HL-60 (cell line): ENCODE results near the gene DBNDD1.

Source experiments
- DNase-seq, 2 experiments: peaks; one replicate each; pipeline ENCODE4 v3.0.0-alpha.2; 2010 to 2020; ENCODE audit warnings: low read depth in 1 of 2, low spot score in 1 of 2
- H3K27ac ChIP-seq: fragments of 250-450 bp; sonication (Bioruptor Pico); replicated peaks from 2 replicates; pipeline ENCODE4 v1.5.1; 2020; ENCODE audit warnings: mild to moderate bottlenecking, moderate library complexity
- H3K27me3 ChIP-seq: fragments of 250-450 bp; sonication (Bioruptor Pico); 2 replicates; pipeline ENCODE4 v1.5.1; 2021; ENCODE audit warnings: mild to moderate bottlenecking, moderate library complexity; ENCODE audit not compliant: insufficient read depth, poor library complexity, severe bottlenecking
- H3K4me3 ChIP-seq: replicated peaks from 2 replicates; pipeline ENCODE4 v1.5.1; 2011; ENCODE audit warnings: mild to moderate bottlenecking, control low read depth, low read length; ENCODE audit not compliant: insufficient read depth
- CTCF ChIP-seq: IDR thresholded peaks from one replicate; pipeline ENCODE4 v1.5.1; 2011; ENCODE audit warnings: low read length, control low read depth, inconsistent platforms; ENCODE audit not compliant: insufficient read depth
- GABPA ChIP-seq: IDR thresholded peaks from 2 replicates; pipeline ENCODE4 v1.6.1; 2012; ENCODE audit warnings: low read depth
- POLR2AphosphoS5 ChIP-seq: IDR thresholded peaks from 2 replicates; pipeline ENCODE4 v1.6.1; 2012; ENCODE audit warnings: low read depth
- REST ChIP-seq: IDR thresholded peaks from 2 replicates; pipeline ENCODE4 v1.6.1; 2012; ENCODE audit warnings: low read depth; ENCODE audit not compliant: insufficient replicate concordance
- SPI1 ChIP-seq: IDR thresholded peaks from 2 replicates; pipeline ENCODE4 v1.6.1; 2012; ENCODE audit warnings: low read depth, mild to moderate bottlenecking, borderline replicate concordance

DBNDD1 gene

DNA sequence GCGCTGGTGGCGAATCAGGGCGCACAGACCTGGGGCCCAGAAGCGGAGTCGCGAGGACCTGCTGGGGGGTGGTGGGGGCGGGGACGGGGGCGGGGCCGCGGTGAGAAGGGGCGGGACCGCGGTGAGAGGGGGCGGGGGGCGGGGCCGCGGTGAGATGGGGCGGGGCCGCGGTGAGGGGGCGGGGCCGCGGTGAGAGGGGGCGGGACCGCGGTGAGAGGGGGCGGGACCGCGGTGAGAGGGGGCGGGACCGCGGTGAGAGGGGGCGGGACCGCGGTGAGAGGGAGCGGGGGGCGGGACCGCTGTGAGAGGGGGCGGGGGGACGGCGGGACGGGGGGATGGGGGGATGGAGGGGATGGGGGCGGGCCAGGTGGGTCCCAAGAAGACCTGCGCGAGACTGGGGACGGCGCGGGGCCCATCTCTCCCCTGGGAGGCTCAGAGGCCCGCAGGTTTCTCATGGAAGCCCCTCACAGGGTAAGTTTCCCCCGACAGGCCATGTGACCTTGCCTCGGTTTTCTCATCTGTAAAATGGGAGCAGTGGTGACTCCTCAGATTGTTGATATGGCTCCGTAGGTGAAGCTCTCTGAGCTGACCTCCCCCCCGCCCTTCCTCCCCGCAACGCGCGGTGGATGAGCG, 28.6 kb upstream of the DBNDD1 start:
- TF ChIP-seq SPI1 = no peak
- no peak for TF ChIP-seq POLR2AphosphoS5
- TF ChIP-seq REST = no peak
- no peak for TF ChIP-seq GABPA
- no peak for TF ChIP-seq CTCF
- no peak overlapping the region for H3K4me3 ChIP-seq
- DNase-seq = no peak

GRCh38 chr16:90046971-90047713, 27.9 kb upstream of the DBNDD1 start:
- Histone ChIP-seq H3K27ac (no peak overlapping the region), H3K4me3 (no peak overlapping the region)

More for the DNA sequence above, 28.6 kb upstream of the DBNDD1 start:
- no peak overlapping the region for H3K27ac ChIP-seq
- no peaks in the 10 kb centered on the region for H3K27me3 ChIP-seq

More at GRCh38 chr16:90046971-90047713, 27.9 kb upstream of the DBNDD1 start:
- no peaks in the 10 kb centered on the region for H3K27me3 ChIP-seq
- no peak for TF ChIP-seq REST
- TF ChIP-seq SPI1 = no peak
- TF ChIP-seq CTCF = no peak
- TF ChIP-seq GABPA = no peak
- TF ChIP-seq POLR2AphosphoS5 = no peak
- DNase-seq = no peak
